ENCODE results near the gene ABCA7.
A peak's percentile ranks its signal among the peaks of the same experiment; 100 is the strongest.
"Not testable (repeated sequence)": the region's sequence is repeated elsewhere in the genome, so short reads cannot be mapped to it uniquely, and the experiment has no call there.

The ABCA7 gene

GRCh38 chr19:1105008-1105872 is 65.3 kb downstream of the ABCA7 start:
- DNase-seq (ENCODE audit: low spot score) = peak; percentile 75

DNA sequence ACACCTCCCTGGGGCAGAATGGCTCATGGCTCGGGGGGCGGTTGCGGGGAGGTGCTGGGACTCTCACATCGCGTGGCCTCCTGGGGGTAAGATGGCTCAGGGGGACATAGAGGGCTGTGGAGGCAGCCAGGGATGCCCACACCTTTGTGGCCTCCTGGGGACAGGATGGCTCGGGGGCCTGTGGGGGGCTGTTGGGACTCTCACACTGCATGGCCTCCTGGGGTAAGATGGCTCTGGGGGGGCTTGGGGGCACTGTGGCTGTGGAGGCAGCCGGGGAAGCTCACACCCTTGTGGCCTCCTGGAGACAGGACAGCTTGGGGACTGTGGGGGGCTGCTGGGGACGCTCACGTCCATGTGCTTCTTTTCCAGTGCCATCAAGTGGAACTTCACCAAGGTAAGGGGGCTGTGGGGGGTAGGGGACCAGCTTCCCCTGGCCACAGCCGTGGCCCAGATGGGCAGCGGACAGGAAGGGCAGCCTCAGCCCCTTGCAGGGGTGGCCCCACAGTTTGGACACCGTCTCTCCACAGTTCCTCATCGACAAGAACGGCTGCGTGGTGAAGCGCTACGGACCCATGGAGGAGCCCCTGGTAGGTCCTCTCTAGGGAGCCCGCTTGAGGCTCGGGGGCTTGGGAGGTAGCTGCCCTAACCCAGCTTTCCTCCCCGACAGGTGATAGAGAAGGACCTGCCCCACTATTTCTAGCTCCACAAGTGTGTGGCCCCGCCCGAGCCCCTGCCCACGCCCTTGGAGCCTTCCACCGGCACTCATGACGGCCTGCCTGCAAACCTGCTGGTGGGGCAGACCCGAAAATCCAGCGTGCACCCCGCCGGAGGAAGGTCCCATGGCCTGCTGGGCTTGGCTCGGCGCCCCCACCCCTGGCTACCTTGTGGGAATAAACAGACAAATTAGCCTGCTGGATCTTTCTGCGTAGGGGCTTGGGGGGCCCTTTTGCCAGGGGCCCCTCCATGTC is 66.2 kb downstream of the ABCA7 start:
- no peak for DNase-seq (ENCODE audit: low spot score)

- no peak for DNase-seq (ENCODE audit: low spot score)
Observed at GRCh38 chr19:1106841-1107660, 67.1 kb downstream of the ABCA7 start.

GRCh38 chr19:1107661-1108261 is 67.9 kb downstream of the ABCA7 start:
- no peak for DNase-seq (ENCODE audit: low spot score)

GRCh38 chr19:1108291-1109031 is 68.6 kb downstream of the ABCA7 start:
- no peak for DNase-seq (ENCODE audit: low spot score)

DNA sequence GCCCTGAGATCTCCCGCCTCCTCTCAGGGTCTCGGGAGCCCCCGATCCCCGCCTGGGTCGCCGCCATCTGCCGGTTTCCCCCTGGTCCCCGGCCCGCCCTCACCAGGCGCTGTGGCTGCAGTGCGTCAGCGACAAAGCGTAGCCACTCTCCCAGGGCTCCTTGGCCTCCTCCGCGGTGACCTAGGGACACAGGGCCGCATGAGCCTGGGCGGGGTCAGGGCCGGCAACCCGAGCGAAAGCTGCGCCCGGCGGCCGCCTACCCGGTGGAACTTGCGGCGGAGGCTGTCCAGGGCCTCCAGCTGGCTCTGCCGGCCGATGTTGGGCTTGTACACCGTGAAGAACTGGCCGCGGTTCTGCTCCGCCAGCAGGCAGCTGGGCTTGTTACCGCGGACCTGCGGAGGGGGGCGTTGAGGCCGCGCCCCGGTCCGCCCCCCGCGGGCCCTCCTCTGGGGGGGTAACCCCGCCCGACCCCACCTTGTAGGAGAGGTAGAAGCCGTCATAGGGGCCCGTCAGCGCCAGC is 69.2 kb downstream of the ABCA7 start:
- no peak for DNase-seq (ENCODE audit: low spot score)

- no peak for DNase-seq (ENCODE audit: low spot score)
Observed at GRCh38 chr19:1109697-1110671, 70.1 kb downstream of the ABCA7 start.

DNA sequence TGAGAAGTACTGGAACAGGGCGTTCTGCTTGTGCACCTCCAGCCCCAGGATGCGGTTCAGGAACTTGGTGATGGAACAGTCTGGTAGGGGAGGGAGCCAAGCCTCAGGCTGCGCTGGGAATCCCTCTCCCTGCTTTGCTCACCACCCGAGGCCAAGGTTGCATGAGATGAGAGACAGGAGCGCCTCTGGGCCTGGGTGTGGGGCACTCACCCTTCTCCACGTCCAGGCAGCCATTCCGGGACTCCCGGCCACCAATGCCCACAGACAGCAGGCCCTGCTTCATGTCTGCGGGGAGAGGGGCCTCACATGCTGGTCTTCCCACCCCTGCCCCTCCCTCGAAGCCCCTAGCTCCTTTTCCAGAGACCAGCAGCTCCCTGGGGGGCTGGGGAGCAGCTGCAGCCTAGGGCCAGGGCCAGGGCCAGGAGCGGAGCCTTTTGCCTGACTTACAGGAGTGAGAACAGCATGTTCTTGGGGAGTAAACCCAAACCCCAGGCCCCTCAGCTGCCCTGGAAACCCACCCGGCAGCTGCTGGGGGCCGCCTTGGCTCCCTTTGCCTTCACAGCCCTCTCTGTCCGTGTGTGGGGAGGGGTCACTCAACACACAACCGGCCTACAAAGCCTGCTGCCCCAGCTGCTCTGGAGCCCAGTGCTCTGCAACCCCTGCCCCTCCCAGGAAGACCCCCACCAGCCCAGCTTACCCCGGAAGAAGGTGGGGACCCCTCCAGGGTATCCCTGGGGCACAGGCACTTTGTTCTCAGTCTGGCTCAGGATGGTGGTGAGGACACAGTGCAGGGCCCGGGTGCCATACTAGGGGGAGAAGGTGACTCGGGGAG is 71.1 kb downstream of the ABCA7 start:
- no peak for DNase-seq (ENCODE audit: low spot score)

- DNase-seq (ENCODE audit: low spot score) = no peak
Observed at GRCh38 chr19:1111641-1112267, 71.8 kb downstream of the ABCA7 start.

DNA sequence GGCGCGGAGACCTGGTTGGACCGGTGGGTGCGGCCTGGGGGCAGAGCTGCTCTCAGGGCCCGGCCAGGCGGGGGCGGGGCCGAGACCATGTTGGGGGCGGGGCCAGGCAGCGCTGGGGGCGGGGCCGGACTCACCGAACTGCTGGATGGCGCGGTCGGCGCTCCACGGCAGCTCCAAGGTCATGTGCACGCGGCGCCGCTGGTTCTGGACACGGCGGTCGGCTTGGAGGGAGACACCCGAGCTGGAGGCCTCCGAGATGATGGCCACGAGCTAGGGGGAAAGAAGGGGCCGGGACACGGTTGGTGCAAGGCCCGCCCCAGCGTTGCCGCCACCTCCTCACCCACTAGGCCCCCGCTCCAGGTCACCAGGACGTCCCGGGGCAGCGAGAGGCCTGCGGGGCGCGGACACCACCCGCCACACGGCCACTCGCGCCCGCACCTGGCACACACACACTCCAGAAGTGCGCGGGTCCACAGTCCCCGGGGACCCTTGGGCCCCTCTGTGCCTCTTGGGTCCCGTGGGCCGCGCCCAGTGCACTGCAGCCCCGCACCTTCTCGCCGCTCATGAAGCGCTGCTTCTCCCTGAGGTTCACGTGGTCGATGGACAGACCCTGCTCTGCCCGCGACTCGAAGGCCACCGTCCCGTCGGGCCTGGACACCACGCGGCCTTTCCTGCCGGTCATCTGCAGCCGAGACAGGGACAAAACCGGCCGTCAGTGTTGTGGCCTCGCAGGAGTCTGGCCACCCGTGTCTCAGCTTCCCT is 72.5 kb downstream of the ABCA7 start:
- peak; percentile 83 for DNase-seq (ENCODE audit: low spot score)

GRCh38 chr19:1113030-1113985 is 73.4 kb downstream of the ABCA7 start:
- peak; percentile 95 for DNase-seq (ENCODE audit: low spot score)

- DNase-seq (ENCODE audit: low spot score) = no peak
Observed at GRCh38 chr19:1113986-1114483, 74.1 kb downstream of the ABCA7 start.

DNA sequence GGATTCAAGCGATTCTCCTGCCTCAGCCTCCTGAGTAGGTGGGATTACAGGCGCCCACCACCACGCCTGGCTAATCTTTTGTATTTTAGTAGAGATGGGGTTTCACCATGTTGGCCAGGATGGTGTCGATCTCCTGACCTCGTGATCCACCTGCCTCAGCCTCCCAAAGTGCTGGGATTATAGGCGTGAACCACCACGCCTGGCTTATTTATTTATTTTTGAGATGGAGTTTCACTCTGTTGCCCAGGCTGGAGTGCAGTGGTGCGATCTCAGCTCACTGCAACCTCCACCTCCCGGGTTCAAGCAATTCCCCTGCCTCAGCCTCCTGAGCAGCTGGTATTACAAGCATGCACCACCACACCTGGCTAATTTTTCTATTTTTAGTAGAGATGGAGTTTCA is 74.8 kb downstream of the ABCA7 start:
- DNase-seq (ENCODE audit: low spot score) = not testable (repeated sequence)
